ENCODE results near the gene CD40.
A peak's percentile ranks its signal among the peaks of the same experiment; 100 is the strongest.

Gene CD40

DNA sequence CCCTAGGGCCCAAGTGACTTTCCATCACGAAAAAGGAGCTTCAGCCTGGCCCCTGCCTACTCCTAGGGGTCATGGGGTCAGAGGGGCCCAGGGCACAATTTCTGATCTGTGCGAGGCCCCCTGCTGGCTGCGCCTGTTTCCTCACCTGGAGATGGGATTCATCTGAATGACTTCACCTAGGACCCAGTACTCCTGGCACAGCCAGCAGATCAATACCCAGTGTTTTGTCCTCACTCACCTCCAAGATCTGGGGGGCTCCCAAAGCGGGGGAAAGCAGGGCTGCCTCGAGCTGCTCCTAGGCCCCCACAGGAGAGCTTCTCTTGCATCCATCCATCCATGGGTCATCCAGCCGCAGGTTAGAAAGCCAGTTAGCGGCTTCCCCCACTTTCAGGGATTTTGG is 33.8 kb downstream of the CD40 start:
- peak in 1 of 2 donors; percentile 6 for DNase-seq

GRCh38 chr20:46152824-46153586 is 34.9 kb downstream of the CD40 start:
- no peak for DNase-seq

DNA sequence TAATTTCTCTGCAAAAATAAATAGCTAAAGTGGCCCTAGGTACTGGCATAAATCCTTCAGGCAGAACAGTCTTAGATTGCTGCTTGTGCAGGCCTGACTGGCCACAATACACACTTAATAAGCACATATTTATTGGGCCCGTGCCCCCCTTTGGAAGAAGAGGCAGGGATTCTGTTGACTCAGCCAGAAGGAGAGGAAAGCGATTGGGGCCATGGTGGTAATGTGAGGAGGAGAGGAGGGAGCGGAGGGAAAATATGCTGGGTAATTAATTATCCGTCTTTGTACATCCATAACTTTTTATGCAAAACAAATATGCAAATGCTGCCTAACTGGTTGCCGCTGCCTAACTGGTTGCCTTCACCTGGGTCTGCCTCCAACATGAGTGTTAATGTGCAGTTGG is 36.2 kb downstream of the CD40 start:
- no peak for DNase-seq

GRCh38 chr20:46154796-46155195 is 36.7 kb downstream of the CD40 start:
- DNase-seq: no peak

- DNase-seq: no peak
Measured at GRCh38 chr20:46156065-46156464, 38.0 kb downstream of the CD40 start.

- no peak for DNase-seq
Measured at GRCh38 chr20:46157076-46157592, 39.0 kb downstream of the CD40 start.

- DNase-seq: no peak
Measured at GRCh38 chr20:46157625-46158024, 39.5 kb downstream of the CD40 start.

DNA sequence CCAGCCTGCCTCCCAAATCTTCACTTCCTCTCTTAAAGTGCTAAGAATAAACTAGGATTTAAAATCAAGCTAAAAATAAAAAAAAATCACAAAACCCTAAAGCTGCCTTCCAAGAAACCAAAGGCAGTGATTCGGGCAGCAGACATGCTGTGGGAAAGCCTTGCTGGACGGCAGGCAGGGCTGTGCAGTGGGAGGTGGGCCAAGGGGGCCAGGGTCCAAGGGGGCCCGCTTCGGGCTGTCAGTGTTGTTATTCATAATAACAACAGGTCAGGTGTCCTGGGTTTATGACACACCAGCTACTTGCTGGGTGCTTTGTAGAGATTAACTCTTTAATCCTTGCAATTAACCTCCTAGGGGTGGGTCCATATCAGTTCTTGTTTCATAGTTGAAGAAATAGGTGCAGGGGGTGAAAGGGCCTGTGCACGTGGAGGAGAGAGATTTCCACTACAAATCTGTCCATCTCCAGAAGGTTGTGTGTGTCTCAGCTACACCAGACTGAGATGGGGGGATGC is 40.4 kb downstream of the CD40 start:
- no peak for DNase-seq

- no peak for DNase-seq
Measured at GRCh38 chr20:46159101-46159897, 41.2 kb downstream of the CD40 start.

- DNase-seq: no peak
Measured at GRCh38 chr20:46160661-46161060, 42.5 kb downstream of the CD40 start.

DNA sequence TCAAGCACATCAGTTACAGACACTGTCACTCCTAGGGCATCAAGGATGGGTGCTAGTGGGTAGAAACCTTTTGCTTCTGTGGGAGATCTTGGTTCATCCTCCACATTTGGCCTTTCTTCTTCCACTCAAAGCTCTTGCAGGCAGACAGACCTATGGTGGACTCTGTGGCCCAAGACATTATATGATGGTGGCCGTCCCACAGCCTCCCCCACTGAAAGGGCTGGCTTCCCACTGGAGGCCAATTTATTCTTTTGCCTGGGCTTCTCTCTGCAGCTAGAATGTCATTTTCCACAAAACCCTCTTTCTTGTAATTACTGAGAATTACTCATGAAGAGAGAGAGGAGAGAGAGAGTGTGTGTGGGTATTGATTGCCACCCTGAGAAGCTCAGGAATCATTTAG is 43.8 kb downstream of the CD40 start:
- DNase-seq: no peak

- DNase-seq: no peak
Measured at GRCh38 chr20:46164254-46164653, 46.1 kb downstream of the CD40 start.

DNA sequence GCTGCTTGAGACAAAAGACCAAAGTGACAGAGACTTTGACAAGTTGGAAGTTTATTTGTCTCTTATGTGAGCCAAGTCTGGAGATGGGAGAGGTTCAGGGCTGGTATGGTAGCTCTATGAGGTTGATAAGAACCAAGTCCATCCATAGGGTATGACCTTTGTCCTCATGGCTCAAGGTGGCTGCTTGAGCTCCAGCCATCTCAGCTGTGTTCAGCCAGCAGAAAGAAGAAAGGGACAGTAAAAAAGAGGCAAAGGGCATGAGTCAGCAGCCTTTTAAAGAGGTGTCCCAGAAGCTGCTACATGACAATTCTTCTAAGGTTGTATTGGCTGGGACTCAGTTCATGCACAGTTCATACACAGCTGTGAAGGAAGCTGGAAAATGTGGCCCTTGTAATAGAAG is 49.0 kb downstream of the CD40 start:
- no peak for DNase-seq

DNA sequence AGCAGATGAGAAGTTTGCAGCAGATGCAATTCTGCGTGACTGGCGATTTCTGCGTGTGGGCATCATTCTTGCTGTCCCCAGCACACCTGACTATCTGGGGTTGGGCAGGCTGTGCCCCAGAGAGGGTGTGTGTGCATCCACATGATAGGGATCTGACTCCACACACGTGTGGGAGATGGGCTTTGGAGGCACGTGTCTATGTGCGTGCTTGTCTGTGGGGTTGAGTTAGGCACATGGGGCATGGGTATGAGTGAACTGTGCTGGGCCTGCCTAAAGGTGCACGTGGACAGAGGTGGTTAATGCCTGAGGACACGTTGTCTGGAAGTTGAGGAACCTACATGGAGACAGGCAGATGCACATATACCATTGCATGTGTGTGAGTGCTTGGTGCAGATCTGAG is 50.3 kb downstream of the CD40 start:
- no peak for DNase-seq

- no peak for DNase-seq
Measured at GRCh38 chr20:46169245-46170171, 51.4 kb downstream of the CD40 start.

GRCh38 chr20:46171476-46171875 is 53.4 kb downstream of the CD40 start:
- DNase-seq: no peak

DNA sequence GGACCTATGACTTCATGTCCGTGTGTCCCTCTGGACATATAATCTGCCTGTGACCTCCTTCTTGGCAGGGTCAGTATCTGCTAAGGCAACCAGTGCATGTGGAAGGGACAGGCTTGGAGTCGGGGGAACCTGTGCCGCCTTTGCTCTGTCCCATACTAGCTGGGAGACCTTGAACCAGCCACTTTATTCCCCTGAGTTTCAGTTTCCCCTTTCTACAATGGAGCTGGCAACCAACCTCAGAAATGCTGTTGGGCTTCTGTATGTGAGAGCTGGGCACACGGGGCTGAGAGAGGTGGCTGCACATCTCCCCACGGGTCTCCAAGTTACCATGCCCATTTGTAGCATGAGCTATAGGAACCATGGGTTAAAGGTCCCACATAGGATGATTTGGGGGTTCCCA is 53.8 kb downstream of the CD40 start:
- no peak for DNase-seq

DNA sequence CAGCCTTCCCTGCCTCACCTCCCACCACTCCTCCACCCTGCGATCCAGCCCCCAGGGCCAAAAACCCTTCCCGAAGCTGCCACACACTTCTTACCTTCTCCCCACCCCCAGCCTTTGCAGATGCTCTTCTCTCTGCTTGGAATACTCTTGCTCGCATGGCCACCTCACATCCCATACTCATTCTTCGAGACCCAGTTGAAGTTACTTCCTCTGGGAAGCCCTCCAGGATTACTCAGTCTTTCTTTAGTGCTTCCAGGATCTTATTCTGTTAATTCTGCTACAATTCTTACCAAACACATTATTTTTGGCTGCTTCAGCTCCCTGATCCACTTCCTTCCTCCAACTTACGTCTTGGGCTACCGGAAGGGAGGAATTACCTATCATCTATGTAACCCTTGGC is 54.3 kb downstream of the CD40 start:
- no peak for DNase-seq

DNA sequence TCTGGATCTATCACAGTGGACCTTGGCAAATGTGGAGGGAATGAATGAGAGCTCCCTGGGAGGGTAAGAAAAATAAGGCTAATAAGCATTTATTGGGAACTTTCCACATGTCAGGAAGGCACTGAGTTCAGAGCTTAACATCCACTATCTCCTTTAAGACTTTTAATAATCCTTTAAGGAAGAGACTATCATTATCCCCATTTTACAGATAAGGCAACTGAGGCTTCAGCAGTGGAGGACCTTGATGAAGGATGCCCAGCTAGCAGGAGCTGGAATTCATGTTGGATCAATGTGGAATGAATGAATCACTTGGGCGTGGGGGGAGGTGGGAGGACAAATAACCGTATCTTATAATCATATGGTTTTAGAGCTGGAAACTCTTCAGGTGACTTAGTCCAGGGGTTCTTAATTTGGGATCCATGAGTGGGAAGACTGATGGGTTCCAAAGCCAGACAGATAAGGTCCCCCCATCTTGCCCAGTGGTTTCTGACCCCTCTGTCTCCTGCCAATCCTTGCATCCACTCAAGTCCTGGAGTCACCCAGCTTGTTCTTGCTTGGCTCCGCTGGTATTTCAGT is 54.9 kb downstream of the CD40 start:
- no peak for DNase-seq

DNA sequence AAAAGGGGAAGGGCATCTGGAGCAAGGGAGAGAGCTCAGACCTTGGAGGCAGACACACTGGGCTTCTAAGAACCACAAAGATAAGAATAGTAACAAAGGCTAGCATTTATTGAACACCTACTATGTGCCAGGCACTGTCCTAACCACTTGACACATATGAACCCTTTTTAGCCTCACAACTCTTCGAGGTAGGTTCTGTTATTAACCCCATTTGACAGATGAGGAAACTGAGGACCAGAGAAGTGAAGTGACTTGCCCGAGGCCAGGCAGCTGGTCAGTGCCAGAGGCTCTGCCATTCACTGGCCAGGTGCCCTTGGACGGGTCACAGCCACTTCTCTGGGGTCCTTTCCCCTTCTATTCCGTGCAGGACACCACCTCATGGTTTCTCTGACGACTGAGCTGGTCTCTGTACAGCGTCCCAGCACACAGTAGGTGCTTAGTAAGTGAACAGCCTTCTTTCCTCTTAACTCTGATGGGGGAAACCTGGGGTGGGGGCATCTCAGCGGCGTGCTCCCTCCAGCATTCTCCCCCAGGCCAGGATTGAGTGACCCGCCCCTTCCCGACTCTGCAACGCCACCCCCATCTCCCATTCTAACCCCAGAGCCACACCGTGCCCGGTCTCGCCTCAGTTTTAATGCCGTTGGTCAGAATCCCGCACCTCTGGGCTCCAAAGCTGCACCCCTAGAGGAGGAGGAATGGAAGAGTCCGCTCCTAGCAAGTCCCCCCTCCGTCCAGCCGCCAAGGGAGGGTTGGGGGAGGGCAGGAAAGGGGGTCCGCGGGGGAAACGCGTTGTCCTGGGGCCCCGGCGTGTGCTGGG is 55.7 kb downstream of the CD40 start:
- no peak for DNase-seq

DNA sequence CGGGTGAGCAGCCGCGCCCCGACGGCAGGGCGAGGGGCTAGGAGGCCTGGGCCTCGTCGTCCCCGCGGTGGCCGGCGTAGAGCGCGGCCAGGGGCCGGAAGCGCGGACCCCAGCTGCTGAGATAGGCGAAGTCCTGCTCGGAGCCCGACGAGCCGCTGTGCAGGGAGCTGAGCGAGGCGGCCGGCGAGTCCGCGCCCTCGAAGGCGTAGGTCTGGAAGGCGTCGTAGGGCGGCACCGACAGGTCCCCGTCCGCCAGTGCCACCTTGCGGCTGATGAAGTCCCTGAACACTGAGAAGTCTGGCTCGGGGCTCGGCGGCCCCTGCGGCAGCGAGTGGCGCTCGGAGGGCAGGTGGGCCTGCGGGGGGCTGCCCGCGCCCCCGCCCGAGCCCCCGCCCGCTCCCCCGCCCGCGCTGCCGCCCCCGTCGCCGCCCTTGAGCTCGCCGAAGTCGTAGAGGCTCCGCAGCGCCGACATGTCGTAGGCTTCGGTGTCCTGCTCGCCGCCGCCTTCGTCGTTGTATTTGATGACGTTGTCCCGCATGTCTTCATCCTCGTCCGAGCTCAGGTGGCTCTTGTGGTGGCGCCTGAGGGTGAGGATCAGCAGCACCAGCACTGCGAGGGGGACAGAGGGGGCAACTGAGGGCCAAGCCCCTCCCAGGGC is 56.5 kb downstream of the CD40 start:
- DNase-seq: peak; percentile 61 to 73
